Peyer's patch (tissue), 4 donors: ENCODE measurements around the gene ZNRF1.

Experiments
- CTCF ChIP-seq, 6 experiments: fragments of 450-650 bp in 4 of 6; fragments of 200-600 bp in 2 of 6; sonication (generic) in 1 of 6; IDR thresholded peaks; one replicate each; pipeline ENCODE4 v1.5.1; 2017 to 2019; ENCODE audit warnings: antibody characterized with exemption in 6 of 6, mild to moderate bottlenecking in 3 of 6, moderate library complexity in 1 of 6
- POLR2A ChIP-seq, 2 donors: fragments of 450-650 bp; IDR thresholded peaks; one replicate each; pipeline ENCODE4 v1.5.1; 2017; ENCODE audit warnings: antibody characterized with exemption in 2 of 2, mild to moderate bottlenecking in 2 of 2, moderate library complexity in 2 of 2

DNA sequence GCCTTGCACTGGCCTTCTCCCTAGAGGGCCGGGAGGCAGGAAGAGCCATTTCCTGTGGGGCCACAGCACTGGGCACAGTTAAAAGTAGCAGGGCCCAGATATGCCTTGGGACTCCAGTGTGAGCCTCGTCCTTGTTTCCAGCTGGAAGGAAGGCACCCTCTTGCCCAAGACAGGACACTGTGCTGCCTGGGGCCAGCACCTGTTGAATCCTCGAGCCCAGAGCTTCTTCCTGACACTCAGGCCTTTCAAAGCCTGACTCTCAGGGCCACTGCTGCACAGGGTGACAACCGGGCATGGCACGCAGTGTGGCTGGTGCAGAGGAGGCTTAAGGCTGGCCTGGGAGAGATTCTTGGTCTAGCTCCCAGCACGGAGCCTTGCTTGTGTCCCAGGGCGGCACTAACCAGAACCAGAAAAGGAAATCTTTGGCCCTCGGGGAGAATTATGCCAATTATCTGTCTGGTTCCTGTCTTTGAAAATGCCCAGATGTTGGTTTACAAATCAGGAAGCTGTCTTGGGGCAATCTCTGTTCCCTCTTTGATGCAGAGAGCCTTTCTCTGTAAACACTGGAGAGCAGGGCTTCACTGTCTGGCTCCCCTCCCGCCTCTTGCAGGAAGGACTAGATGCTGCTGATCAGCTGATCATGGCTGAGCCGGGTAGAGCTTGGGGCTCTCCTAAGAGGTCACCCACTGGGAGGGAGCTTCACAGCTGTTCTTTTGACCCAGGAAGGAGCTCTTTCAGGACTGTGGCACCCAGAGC lies 106.7 kb downstream of the ZNRF1 start:
- TF ChIP-seq CTCF (IDR thresholded peaks at IDR 0.05), result no peak
- no peak for TF ChIP-seq POLR2A (IDR thresholded peaks at IDR 0.05)
